Measurements from ENCODE around the gene HEPN1.

GRCh38 chr11:124877631-124877909, 41.5 kb upstream of the HEPN1 start:
- TF ChIP-seq, protein P1, sequence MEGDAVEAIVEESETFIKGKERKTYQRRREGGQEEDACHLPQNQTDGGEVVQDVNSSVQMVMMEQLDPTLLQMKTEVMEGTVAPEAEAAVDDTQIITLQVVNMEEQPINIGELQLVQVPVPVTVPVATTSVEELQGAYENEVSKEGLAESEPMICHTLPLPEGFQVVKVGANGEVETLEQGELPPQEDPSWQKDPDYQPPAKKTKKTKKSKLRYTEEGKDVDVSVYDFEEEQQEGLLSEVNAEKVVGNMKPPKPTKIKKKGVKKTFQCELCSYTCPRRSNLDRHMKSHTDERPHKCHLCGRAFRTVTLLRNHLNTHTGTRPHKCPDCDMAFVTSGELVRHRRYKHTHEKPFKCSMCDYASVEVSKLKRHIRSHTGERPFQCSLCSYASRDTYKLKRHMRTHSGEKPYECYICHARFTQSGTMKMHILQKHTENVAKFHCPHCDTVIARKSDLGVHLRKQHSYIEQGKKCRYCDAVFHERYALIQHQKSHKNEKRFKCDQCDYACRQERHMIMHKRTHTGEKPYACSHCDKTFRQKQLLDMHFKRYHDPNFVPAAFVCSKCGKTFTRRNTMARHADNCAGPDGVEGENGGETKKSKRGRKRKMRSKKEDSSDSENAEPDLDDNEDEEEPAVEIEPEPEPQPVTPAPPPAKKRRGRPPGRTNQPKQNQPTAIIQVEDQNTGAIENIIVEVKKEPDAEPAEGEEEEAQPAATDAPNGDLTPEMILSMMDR (IDR thresholded peaks at IDR 0.05 in 2 of 3, conservative IDR thresholded peaks at IDR 0.05 in 1 of 3; ENCODE audit: insufficient read depth in 2 of 3, low read depth in 1 of 3, low read length in 3 of 3) = no peak
- TF ChIP-seq HNRNPUL1 (IDR thresholded peaks at IDR 0.05; ENCODE audit: low read length) (no peak), POLR2AphosphoS5 (IDR thresholded peaks at IDR 0.05; ENCODE audit: control insufficient read depth, insufficient read depth, low read depth, low read length) (no peak), FOS (IDR thresholded peaks at IDR 0.05; ENCODE audit: extremely low read depth, insufficient read length) (no peak), NRF1 (conservative IDR thresholded peaks at IDR 0.05 in 1 of 2, IDR thresholded peaks at IDR 0.05 in 1 of 2) (no peak), SMC3 (conservative IDR thresholded peaks at IDR 0.05; ENCODE audit: insufficient read depth, low read depth, low read length) (no peak), ZNF3 (CRISPR knock-in tag; IDR thresholded peaks at IDR 0.05) (no peak), POLR2A (conservative IDR thresholded peaks at IDR 0.05) (no peak), FOXK1 (CRISPR knock-in tag; IDR thresholded peaks at IDR 0.05; ENCODE audit: borderline replicate concordance) (no peak), NR2C2 (CRISPR knock-in tag; IDR thresholded peaks at IDR 0.05) (no peak), NR2C2 (tag; IDR thresholded peaks at IDR 0.05) (no peak)
- TF ChIP-seq, protein P2, sequence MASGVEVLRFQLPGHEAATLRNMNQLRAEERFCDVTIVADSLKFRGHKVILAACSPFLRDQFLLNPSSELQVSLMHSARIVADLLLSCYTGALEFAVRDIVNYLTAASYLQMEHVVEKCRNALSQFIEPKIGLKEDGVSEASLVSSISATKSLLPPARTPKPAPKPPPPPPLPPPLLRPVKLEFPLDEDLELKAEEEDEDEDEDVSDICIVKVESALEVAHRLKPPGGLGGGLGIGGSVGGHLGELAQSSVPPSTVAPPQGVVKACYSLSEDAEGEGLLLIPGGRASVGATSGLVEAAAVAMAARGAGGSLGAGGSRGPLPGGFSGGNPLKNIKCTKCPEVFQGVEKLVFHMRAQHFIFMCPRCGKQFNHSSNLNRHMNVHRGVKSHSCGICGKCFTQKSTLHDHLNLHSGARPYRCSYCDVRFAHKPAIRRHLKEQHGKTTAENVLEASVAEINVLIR (CRISPR knock-in tag; IDR thresholded peaks at IDR 0.05) = no peak

All from K562 (cell line).